ENCODE measurements around the gene GRID2. TPM values are rescaled to one million over a fixed set of nuclear protein-coding genes. Genes with fewer than 3 reads are reported as not detected.

GRID2 gene
- polyA plus RNA-seq, 1 of the 3 experiments (the other 2 are of a cell fraction), result not detected

- no peak for TF ChIP-seq RCOR1 (IDR thresholded peaks at IDR 0.05; ENCODE audit: low read length)
- TF ChIP-seq CHD2 (IDR thresholded peaks at IDR 0.05; ENCODE audit: low read length, partially characterized antibody), result no peak
- TF ChIP-seq MXI1 (IDR thresholded peaks at IDR 0.05; ENCODE audit: low read depth, low read length), result no peak
- TF ChIP-seq YY1 (IDR thresholded peaks at IDR 0.05; ENCODE audit: low read depth), result no peak
- TF ChIP-seq USF2 (IDR thresholded peaks at IDR 0.05; ENCODE audit: borderline replicate concordance, low read depth, low read length), result no peak
- no peak for TF ChIP-seq EZH2phosphoT487 (IDR thresholded peaks at IDR 0.05; ENCODE audit: borderline replicate concordance, low read depth)
These were observed 38.0 kb upstream of the GRID2 start (continued) for GRCh38 chr4:92265798-92266197.

GRCh38 chr4:92266521-92266920 is 37.2 kb upstream of the GRID2 start:
- TF ChIP-seq RXRA (IDR thresholded peaks at IDR 0.05; ENCODE audit: borderline replicate concordance, low read depth) (no peak), RAD21 (IDR thresholded peaks at IDR 0.05; ENCODE audit: low read length) (no peak), TCF12 (IDR thresholded peaks at IDR 0.05) (no peak), FOXM1 (IDR thresholded peaks at IDR 0.05; ENCODE audit: low read depth) (no peak), GATA2 (CRISPR knock-in tag; IDR thresholded peaks at IDR 0.05) (no peak), SMC3 (IDR thresholded peaks at IDR 0.05; ENCODE audit: low read depth, low read length) (no peak), NRF1 (IDR thresholded peaks at IDR 0.05; ENCODE audit: low read depth, low read length) (no peak), FOSL2 (IDR thresholded peaks at IDR 0.05; ENCODE audit: borderline replicate concordance, low read depth) (no peak)
- TF ChIP-seq, protein P1, sequence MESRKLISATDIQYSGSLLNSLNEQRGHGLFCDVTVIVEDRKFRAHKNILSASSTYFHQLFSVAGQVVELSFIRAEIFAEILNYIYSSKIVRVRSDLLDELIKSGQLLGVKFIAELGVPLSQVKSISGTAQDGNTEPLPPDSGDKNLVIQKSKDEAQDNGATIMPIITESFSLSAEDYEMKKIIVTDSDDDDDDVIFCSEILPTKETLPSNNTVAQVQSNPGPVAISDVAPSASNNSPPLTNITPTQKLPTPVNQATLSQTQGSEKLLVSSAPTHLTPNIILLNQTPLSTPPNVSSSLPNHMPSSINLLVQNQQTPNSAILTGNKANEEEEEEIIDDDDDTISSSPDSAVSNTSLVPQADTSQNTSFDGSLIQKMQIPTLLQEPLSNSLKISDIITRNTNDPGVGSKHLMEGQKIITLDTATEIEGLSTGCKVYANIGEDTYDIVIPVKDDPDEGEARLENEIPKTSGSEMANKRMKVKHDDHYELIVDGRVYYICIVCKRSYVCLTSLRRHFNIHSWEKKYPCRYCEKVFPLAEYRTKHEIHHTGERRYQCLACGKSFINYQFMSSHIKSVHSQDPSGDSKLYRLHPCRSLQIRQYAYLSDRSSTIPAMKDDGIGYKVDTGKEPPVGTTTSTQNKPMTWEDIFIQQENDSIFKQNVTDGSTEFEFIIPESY (IDR thresholded peaks at IDR 0.05; ENCODE audit: borderline replicate concordance, low read depth), result no peak
- Histone ChIP-seq H3K27me3 (ENCODE audit: insufficient read depth) (no peaks in the 10 kb centered on the region), H4K20me1 (ENCODE audit: insufficient read depth) (no peaks in the 10 kb centered on the region), H3K9ac (no peak overlapping the region), H3K4me2 (no peak overlapping the region), H3K9me3 (no peaks in the 10 kb centered on the region), H3K27ac (ENCODE audit: low read depth in 2 of 2, low read length in 1 of 2) (no peak overlapping the region), H3K4me1 (ENCODE audit: control insufficient read depth in 1 of 2, insufficient read depth in 2 of 2, low read depth in 1 of 2, low read length in 1 of 2) (no peaks in the 10 kb centered on the region), H3K9me2 (no peaks in the 10 kb centered on the region), H3F3A (replicated peaks; ENCODE audit: insufficient read depth) (no peaks in the 10 kb centered on the region), H2AFZ (ENCODE audit: low read depth) (no peak overlapping the region), H3K79me2 (ENCODE audit: insufficient read depth) (no peaks in the 10 kb centered on the region), H3K4me3 (ENCODE audit: low read depth in 2 of 2, low read length in 1 of 2) (no peak overlapping the region), H3K36me3 (replicated peaks in 1 of 2; ENCODE audit: control insufficient read depth in 1 of 2, insufficient read depth in 2 of 2, low read length in 1 of 2) (no peaks in the 10 kb centered on the region)
- 50% methylated on average over 3 of the region's 3 CpGs for WGBS (ENCODE audit: low lambda C conversion rate)
- ChIA-PET CTCF (interaction anchor here (0.7 kb wide), 1 partner anchor 687 kb away, joined by 3 read pairs; no protein-coding TSS in a partner anchor), POLR2A (no interaction called here)
- DNase-seq, result no peak

DNA sequence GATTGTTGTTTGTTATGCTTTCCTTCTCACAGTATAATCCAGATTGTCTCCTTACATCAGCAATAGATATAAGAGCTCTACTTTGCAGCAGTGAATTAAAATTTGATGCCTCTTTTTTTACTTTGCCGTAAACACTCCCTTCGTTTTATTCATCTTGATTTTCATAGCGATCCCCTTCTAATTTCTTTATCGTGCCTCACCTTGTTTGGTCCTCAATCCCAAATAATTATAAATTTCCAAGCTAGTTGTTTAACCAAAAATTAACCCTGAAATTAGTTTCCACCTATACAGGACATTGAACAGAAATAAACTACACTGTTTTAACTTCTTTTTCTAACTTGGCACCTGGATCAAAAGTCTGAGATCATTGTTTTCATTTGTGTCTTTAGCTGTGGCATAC is 35.1 kb upstream of the GRID2 start:
- H3K9ac ChIP-seq, result no peak overlapping the region
- no peaks in the 10 kb centered on the region for H3K9me2 ChIP-seq
- no peaks in the 10 kb centered on the region for H3K9me3 ChIP-seq
- H3K27me3 ChIP-seq (ENCODE audit: insufficient read depth), result no peaks in the 10 kb centered on the region
- 81% methylated on average over 4 of the region's 4 CpGs for WGBS (ENCODE audit: low lambda C conversion rate)
- H3K27ac ChIP-seq (ENCODE audit: low read depth in 2 of 2, low read length in 1 of 2), result no peak overlapping the region
- ChIA-PET POLR2A (no interaction called here), CTCF (no interaction called here)
- H3K36me3 ChIP-seq (replicated peaks in 1 of 2; ENCODE audit: control insufficient read depth in 1 of 2, insufficient read depth in 2 of 2, low read length in 1 of 2), result no peaks in the 10 kb centered on the region
- no peaks in the 10 kb centered on the region for H3K4me1 ChIP-seq (ENCODE audit: control insufficient read depth in 1 of 2, insufficient read depth in 2 of 2, low read depth in 1 of 2, low read length in 1 of 2)
- no peaks in the 10 kb centered on the region for H3F3A ChIP-seq (replicated peaks; ENCODE audit: insufficient read depth)
- no peak overlapping the region for H3K4me2 ChIP-seq
- no peak overlapping the region for H3K4me3 ChIP-seq (ENCODE audit: low read depth in 2 of 2, low read length in 1 of 2)
- no peak for DNase-seq
- no peak overlapping the region for H2AFZ ChIP-seq (ENCODE audit: low read depth)
- no peaks in the 10 kb centered on the region for H4K20me1 ChIP-seq (ENCODE audit: insufficient read depth)
- H3K79me2 ChIP-seq (ENCODE audit: insufficient read depth), result no peaks in the 10 kb centered on the region
- TF ChIP-seq NRF1 (IDR thresholded peaks at IDR 0.05; ENCODE audit: low read depth, low read length), result no peak
- TF ChIP-seq RAD21 (IDR thresholded peaks at IDR 0.05; ENCODE audit: low read length), result no peak
- no peak for TF ChIP-seq NFIC (IDR thresholded peaks at IDR 0.05; ENCODE audit: borderline replicate concordance)
- no peak for TF ChIP-seq ELF1 (IDR thresholded peaks at IDR 0.05)
- no peak for TF ChIP-seq FOXM1 (IDR thresholded peaks at IDR 0.05; ENCODE audit: low read depth)
- TF ChIP-seq PBX3 (IDR thresholded peaks at IDR 0.05), result no peak
- TF ChIP-seq POLR2AphosphoS5 (IDR thresholded peaks at IDR 0.05; ENCODE audit: low read depth, low read length), result no peak
- TF ChIP-seq, protein P2, sequence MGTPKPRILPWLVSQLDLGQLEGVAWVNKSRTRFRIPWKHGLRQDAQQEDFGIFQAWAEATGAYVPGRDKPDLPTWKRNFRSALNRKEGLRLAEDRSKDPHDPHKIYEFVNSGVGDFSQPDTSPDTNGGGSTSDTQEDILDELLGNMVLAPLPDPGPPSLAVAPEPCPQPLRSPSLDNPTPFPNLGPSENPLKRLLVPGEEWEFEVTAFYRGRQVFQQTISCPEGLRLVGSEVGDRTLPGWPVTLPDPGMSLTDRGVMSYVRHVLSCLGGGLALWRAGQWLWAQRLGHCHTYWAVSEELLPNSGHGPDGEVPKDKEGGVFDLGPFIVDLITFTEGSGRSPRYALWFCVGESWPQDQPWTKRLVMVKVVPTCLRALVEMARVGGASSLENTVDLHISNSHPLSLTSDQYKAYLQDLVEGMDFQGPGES (IDR thresholded peaks at IDR 0.05; ENCODE audit: low read depth, low read length), result no peak
- TF ChIP-seq RFX5 (IDR thresholded peaks at IDR 0.05; ENCODE audit: low read length), result no peak
- TF ChIP-seq RCOR1 (IDR thresholded peaks at IDR 0.05; ENCODE audit: low read length), result no peak
- TF ChIP-seq, protein P3, sequence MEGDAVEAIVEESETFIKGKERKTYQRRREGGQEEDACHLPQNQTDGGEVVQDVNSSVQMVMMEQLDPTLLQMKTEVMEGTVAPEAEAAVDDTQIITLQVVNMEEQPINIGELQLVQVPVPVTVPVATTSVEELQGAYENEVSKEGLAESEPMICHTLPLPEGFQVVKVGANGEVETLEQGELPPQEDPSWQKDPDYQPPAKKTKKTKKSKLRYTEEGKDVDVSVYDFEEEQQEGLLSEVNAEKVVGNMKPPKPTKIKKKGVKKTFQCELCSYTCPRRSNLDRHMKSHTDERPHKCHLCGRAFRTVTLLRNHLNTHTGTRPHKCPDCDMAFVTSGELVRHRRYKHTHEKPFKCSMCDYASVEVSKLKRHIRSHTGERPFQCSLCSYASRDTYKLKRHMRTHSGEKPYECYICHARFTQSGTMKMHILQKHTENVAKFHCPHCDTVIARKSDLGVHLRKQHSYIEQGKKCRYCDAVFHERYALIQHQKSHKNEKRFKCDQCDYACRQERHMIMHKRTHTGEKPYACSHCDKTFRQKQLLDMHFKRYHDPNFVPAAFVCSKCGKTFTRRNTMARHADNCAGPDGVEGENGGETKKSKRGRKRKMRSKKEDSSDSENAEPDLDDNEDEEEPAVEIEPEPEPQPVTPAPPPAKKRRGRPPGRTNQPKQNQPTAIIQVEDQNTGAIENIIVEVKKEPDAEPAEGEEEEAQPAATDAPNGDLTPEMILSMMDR (IDR thresholded peaks at IDR 0.05), result no peak

Measured in SK-N-SH (cell line).